Mucosa of rectum (tissue), 2 donors: ENCODE results near the gene REEP3.

Experiments
- H3K27ac ChIP-seq, 2 donors: one replicate each; pipeline ENCODE4 v1.7.0; 2013; ENCODE audit warnings: inconsistent platforms in 2 of 2, low read depth in 2 of 2, low read length in 2 of 2
- H3K27me3 ChIP-seq, 2 donors: one replicate each; pipeline ENCODE4 v1.7.0; 2013; ENCODE audit warnings: low read length in 2 of 2; ENCODE audit not compliant: control insufficient read depth in 2 of 2, insufficient read depth in 2 of 2
- H3K36me3 ChIP-seq, 2 donors: one replicate each; pipeline ENCODE4 v1.7.0; 2013; ENCODE audit warnings: low read length in 2 of 2; ENCODE audit not compliant: control insufficient read depth in 2 of 2, insufficient read depth in 2 of 2
- H3K4me1 ChIP-seq, 2 donors: one replicate each; pipeline ENCODE4 v1.7.0; 2013; ENCODE audit warnings: low read length in 2 of 2, mild to moderate bottlenecking in 1 of 2; ENCODE audit not compliant: control insufficient read depth in 2 of 2, insufficient read depth in 2 of 2
- H3K4me3 ChIP-seq, 2 donors: one replicate each; pipeline ENCODE4 v1.7.0; 2013; ENCODE audit warnings: low read length in 2 of 2
- H3K9ac ChIP-seq, 2 donors: one replicate each; pipeline ENCODE4 v1.7.0; 2013; ENCODE audit warnings: low read length in 2 of 2, low read depth in 1 of 2, mild to moderate bottlenecking in 1 of 2
- H3K9me3 ChIP-seq, 2 donors: one replicate each; pipeline ENCODE4 v1.7.0; 2013; ENCODE audit warnings: low read length in 2 of 2; ENCODE audit not compliant: control insufficient read depth in 2 of 2
- donor health status: healthy.
- donor health status: Normal muscosa, but diverticular disease.

The REEP3 gene

GRCh38 chr10:63670291-63670898 is 149.2 kb downstream of the REEP3 start:
- Histone ChIP-seq H3K4me1 (peaks cover 0 to 2% of the 10 kb centered on the region in 2 donors), H3K9me3 (no peaks in the 10 kb centered on the region), H3K9ac (no peak overlapping the region), H3K27me3 (no peaks in the 10 kb centered on the region), H3K4me3 (no peak overlapping the region), H3K36me3 (no peaks in the 10 kb centered on the region), H3K27ac (peak overlapping the region; percentile 20 to 22)

GRCh38 chr10:63671317-63671937 is 150.2 kb downstream of the REEP3 start:
- no peaks in the 10 kb centered on the region for H3K9me3 ChIP-seq
- H3K4me1 ChIP-seq, result peaks cover 0 to 2% of the 10 kb centered on the region in 2 donors
- no peak overlapping the region for H3K27ac ChIP-seq
- no peak overlapping the region for H3K9ac ChIP-seq
- H3K36me3 ChIP-seq, result no peaks in the 10 kb centered on the region
- H3K27me3 ChIP-seq, result no peaks in the 10 kb centered on the region
- H3K4me3 ChIP-seq, result no peak overlapping the region

- Histone ChIP-seq H3K36me3 (no peaks in the 10 kb centered on the region), H3K9me3 (no peaks in the 10 kb centered on the region), H3K27ac (no peak overlapping the region), H3K9ac (no peak overlapping the region), H3K4me1 (peaks cover 0 to 2% of the 10 kb centered on the region in 2 donors), H3K27me3 (no peaks in the 10 kb centered on the region), H3K4me3 (no peak overlapping the region)
These were observed 151.3 kb downstream of the REEP3 start for GRCh38 chr10:63672491-63672890.

GRCh38 chr10:63673246-63673645 is 152.0 kb downstream of the REEP3 start:
- Histone ChIP-seq H3K27me3 (no peaks in the 10 kb centered on the region), H3K36me3 (no peaks in the 10 kb centered on the region), H3K4me1 (peaks cover 0 to 2% of the 10 kb centered on the region in 2 donors), H3K27ac (no peak overlapping the region), H3K4me3 (no peak overlapping the region), H3K9ac (no peak overlapping the region), H3K9me3 (no peaks in the 10 kb centered on the region)

- Histone ChIP-seq H3K27me3 (no peaks in the 10 kb centered on the region), H3K4me1 (peaks cover 0 to 2% of the 10 kb centered on the region in 2 donors), H3K4me3 (no peak overlapping the region), H3K36me3 (no peaks in the 10 kb centered on the region), H3K9me3 (no peaks in the 10 kb centered on the region), H3K9ac (no peak overlapping the region), H3K27ac (no peak overlapping the region)
These were observed 152.6 kb downstream of the REEP3 start for GRCh38 chr10:63673846-63674245.
